CD14-positive monocyte (primary cell): Measurements from ENCODE around the gene ACTR3. TPM values are rescaled to one million over a fixed set of nuclear protein-coding genes. Genes with fewer than 3 reads are reported as not detected.

ENCODE experiments used
- DNase-seq, 3 donors: peaks; one replicate each; pipeline ENCODE4 v3.0.0-alpha.2; 2011 to 2022
- H2AFZ ChIP-seq: 2 replicates; pipeline ENCODE4 v1.6.0; 2012; ENCODE audit warnings: mild to moderate bottlenecking, low read depth, low read length, inconsistent platforms; ENCODE audit not compliant: insufficient read depth, poor library complexity, severe bottlenecking
- H3K27ac ChIP-seq, 2 donors: 1 replicate in 1 of 2; 2 replicates in 1 of 2; pipeline ENCODE4 v1.5.1; 2012 to 2013; ENCODE audit warnings: low read length in 2 of 2, control low read depth in 1 of 2, inconsistent platforms in 1 of 2, low read depth in 1 of 2, mild to moderate bottlenecking in 1 of 2
- H3K27me3 ChIP-seq, 2 donors: one replicate each; pipeline versions ENCODE4 v1.6.0 to v1.6.1; 2011 to 2013; ENCODE audit warnings: low read length in 2 of 2; ENCODE audit not compliant: control insufficient read depth in 2 of 2, insufficient read depth in 2 of 2
- H3K36me3 ChIP-seq, 2 donors: replicated peaks in 1 of 2; 1 replicate in 1 of 2; 2 replicates in 1 of 2; pipeline versions ENCODE4 v1.5.1 to v1.6.1; 2012 to 2013; ENCODE audit warnings: low read length in 2 of 2, control low read depth in 1 of 2, inconsistent platforms in 1 of 2, mild to moderate bottlenecking in 1 of 2; ENCODE audit not compliant: insufficient read depth in 2 of 2, control insufficient read depth in 1 of 2
- H3K4me1 ChIP-seq, 2 donors: 1 replicate in 1 of 2; 2 replicates in 1 of 2; pipeline versions ENCODE4 v1.5.1 to v1.6.1; 2012 to 2013; ENCODE audit warnings: low read length in 2 of 2, control low read depth in 1 of 2, inconsistent platforms in 1 of 2, mild to moderate bottlenecking in 1 of 2, moderate library complexity in 1 of 2; ENCODE audit not compliant: insufficient read depth in 2 of 2, control insufficient read depth in 1 of 2
- H3K4me2 ChIP-seq: replicated peaks from 2 replicates; pipeline ENCODE3; 2012; ENCODE audit warnings: low read length, moderate library complexity, mild to moderate bottlenecking; ENCODE audit not compliant: poor library complexity, severe bottlenecking; ENCODE audit errors: extremely low read depth
- H3K4me3 ChIP-seq, 3 experiments: fragments of 200-600 bp in 1 of 3; sonication (generic) in 1 of 3; replicated peaks in 1 of 3; 1 replicate in 2 of 3; 2 replicates in 1 of 3; pipeline ENCODE4 v1.5.1; 2011 to 2013; ENCODE audit warnings: low read length in 3 of 3, mild to moderate bottlenecking in 3 of 3, control low read depth in 2 of 3, low read depth in 2 of 3, inconsistent platforms in 1 of 3, moderate library complexity in 1 of 3
- H3K79me2 ChIP-seq: 2 replicates; pipeline ENCODE4 v1.6.0; 2012; ENCODE audit warnings: mild to moderate bottlenecking, control low read depth, inconsistent platforms, low read length, moderate library complexity; ENCODE audit not compliant: insufficient read depth
- H3K9ac ChIP-seq: 2 replicates; pipeline ENCODE4 v1.6.0; 2017; ENCODE audit warnings: low read length, mild to moderate bottlenecking; ENCODE audit not compliant: insufficient read depth, poor library complexity, severe bottlenecking
- H3K9me3 ChIP-seq, 2 donors: replicated peaks in 1 of 2; 1 replicate in 1 of 2; 2 replicates in 1 of 2; pipeline versions ENCODE4 v1.5.1 to v1.6.1; 2012 to 2013; ENCODE audit warnings: low read length in 2 of 2, control low read depth in 1 of 2; ENCODE audit not compliant: control insufficient read depth in 1 of 2, insufficient read depth in 1 of 2
- H4K20me1 ChIP-seq: 2 replicates; pipeline ENCODE4 v1.6.0; 2012; ENCODE audit warnings: mild to moderate bottlenecking, low read length, control low read depth, moderate library complexity; ENCODE audit not compliant: insufficient read depth
- H3K27ac Mint-ChIP-seq, 7 donors: one replicate each; pipeline ENCODE4 v1.8.0; 2020; ENCODE audit warnings: mild to moderate bottlenecking in 7 of 7, mixed read lengths in 7 of 7, moderate library complexity in 6 of 7, inconsistent platforms in 2 of 7
- H3K27me3 Mint-ChIP-seq, 3 donors: one replicate each; pipeline ENCODE4 v1.8.0; 2021 to 2022; ENCODE audit warnings: low read depth in 3 of 3, mild to moderate bottlenecking in 3 of 3, mixed read lengths in 3 of 3, moderate library complexity in 3 of 3, inconsistent platforms in 1 of 3
- H3K36me3 Mint-ChIP-seq, 2 donors: one replicate each; pipeline ENCODE4 v1.8.0; 2020; ENCODE audit warnings: mixed read lengths in 2 of 2, inconsistent platforms in 1 of 2, mild to moderate bottlenecking in 1 of 2
- H3K4me1 Mint-ChIP-seq: one replicate; pipeline ENCODE4 v1.8.0; 2020; ENCODE audit warnings: mild to moderate bottlenecking, mixed read lengths
- H3K4me3 Mint-ChIP-seq, 2 donors: one replicate each; pipeline ENCODE4 v1.8.0; 2020; ENCODE audit warnings: mild to moderate bottlenecking in 2 of 2, mixed read lengths in 2 of 2, moderate library complexity in 1 of 2
- H3K9me3 Mint-ChIP-seq, 7 donors: one replicate each; pipeline ENCODE4 v1.8.0; 2020 to 2022; ENCODE audit warnings: mixed read lengths in 7 of 7, mild to moderate bottlenecking in 6 of 7, moderate library complexity in 6 of 7, inconsistent platforms in 2 of 7
- CTCF ChIP-seq: fragments of 200-600 bp; IDR thresholded peaks from one replicate; pipeline ENCODE4 v1.8.0; 2022; ENCODE audit warnings: antibody characterized with exemption, mild to moderate bottlenecking
- WGBS: methylation state at CpG from one replicate; pipeline ENCODE4 v1.1.5; 2013; ENCODE audit warnings: missing lambda C conversion rate; ENCODE audit not compliant: insufficient coverage; 5-methylcytosine and 5-hydroxymethylcytosine counted together
- intact Hi-C, 2 donors: fragments of 100-400 bp; cut with micrococcal nuclease; formaldehyde crosslinking; loops; one replicate each; pipeline versions ENCODE4 v1.15.0 to v1.15.1; 2023
- polyA plus RNA-seq, 3 donors: library from polyadenylated mRNA; depleted of rRNA in 1 of 3; unstranded in 2 of 3; stranded (reverse) in 1 of 3; fragments of 300-500 nt in 2 of 3; fragments of >200 nt in 1 of 3; fragmentation: Illumina TruSeq in 2 of 3; gene quantifications; 1 replicate in 2 of 3; 2 replicates in 1 of 3; pipeline ENCODE4 v1.2.3, GENCODE V29; 2012 to 2021

ACTR3 gene
- polyA plus RNA-seq, 3 donors: 103 to 557 (median 464) TPM

- DNase-seq: peak in 1 of 3 donors; percentile 19
- H3K9ac ChIP-seq: no peak overlapping the region
- Mint-ChIP-seq H3K4me1 (peaks cover 22% of the 10 kb centered on the region), H3K36me3 (peaks cover 52 to 55% of the 10 kb centered on the region in 2 donors), H3K27me3 (peaks cover 0 to 3% (median 0%) of the 10 kb centered on the region in 3 donors), H3K27ac (peak overlapping the region in 2 of 7 donors; percentile 37 to 69), H3K4me3 (no peak overlapping the region), H3K9me3 (no peaks in the 10 kb centered on the region)
- peaks cover 60 to 78% of the 10 kb centered on the region in 2 donors for H3K36me3 ChIP-seq
- WGBS: 100% methylated on average over 3 of the region's 10 CpGs
- H3K27me3 ChIP-seq: no peaks in the 10 kb centered on the region
- H3K9me3 ChIP-seq: no peaks in the 10 kb centered on the region
- intact Hi-C loops: no loop called here
- peaks cover 0 to 7% of the 10 kb centered on the region in 2 donors for H3K4me1 ChIP-seq
- peaks cover 100% of the 10 kb centered on the region for H4K20me1 ChIP-seq
- H2AFZ ChIP-seq: no peak overlapping the region
- H3K4me2 ChIP-seq: no peak overlapping the region
- H3K27ac ChIP-seq: peak overlapping the region in 1 of 2 donors; percentile 12
- no peak for TF ChIP-seq CTCF
- H3K79me2 ChIP-seq: peaks cover 100% of the 10 kb centered on the region
- H3K4me3 ChIP-seq: no peak overlapping the region
These were observed 25.4 kb downstream of the ACTR3 start for GRCh38 chr2:113915082-113915819.

GRCh38 chr2:113918229-113918628, 28.3 kb downstream of the ACTR3 start:
- WGBS: no CpG with 5 or more reads among the region's 1 CpG
- Histone ChIP-seq H3K4me1 (peaks cover 0 to 3% of the 10 kb centered on the region in 2 donors), H3K9me3 (no peaks in the 10 kb centered on the region), H3K9ac (no peak overlapping the region), H3K27me3 (no peaks in the 10 kb centered on the region), H4K20me1 (peaks cover 100% of the 10 kb centered on the region), H3K27ac (peak overlapping the region in 1 of 2 donors; percentile 23), H3K79me2 (peaks cover 100% of the 10 kb centered on the region), H3K4me2 (no peak overlapping the region), H2AFZ (no peak overlapping the region), H3K36me3 (peaks cover 63 to 100% of the 10 kb centered on the region in 2 donors), H3K4me3 (no peak overlapping the region)
- Mint-ChIP-seq H3K36me3 (peaks cover 50 to 53% of the 10 kb centered on the region in 2 donors), H3K4me1 (peaks cover 9% of the 10 kb centered on the region), H3K27ac (peak overlapping the region in 2 of 7 donors; percentile 20 to 54), H3K9me3 (no peaks in the 10 kb centered on the region), H3K4me3 (no peak overlapping the region), H3K27me3 (peaks cover 0 to 3% (median 0%) of the 10 kb centered on the region in 3 donors)
- DNase-seq: no peak
- intact Hi-C loops: no loop called here
- TF ChIP-seq CTCF: no peak
